Effector CD4-positive, alpha-beta T cell (primary cell): ENCODE data around the gene ZNF827.

Source experiments
- DNase-seq: peaks from one replicate; pipeline ENCODE4 v3.0.0-alpha.2; 2020

The ZNF827 gene

GRCh38 chr4:145934434-145935047, 4.1 kb downstream of the ZNF827 start:
- no peak for DNase-seq

- no peak for DNase-seq
These were observed 5.5 kb downstream of the ZNF827 start for GRCh38 chr4:145933134-145933533.

GRCh38 chr4:145931403-145931802, 7.2 kb downstream of the ZNF827 start:
- no peak for DNase-seq

GRCh38 chr4:145930592-145930991, 8.0 kb downstream of the ZNF827 start:
- DNase-seq: no peak

GRCh38 chr4:145929415-145930178, 9.0 kb downstream of the ZNF827 start:
- no peak for DNase-seq

GRCh38 chr4:145928748-145929147, 9.9 kb downstream of the ZNF827 start:
- no peak for DNase-seq

GRCh38 chr4:145927030-145927429, 11.6 kb downstream of the ZNF827 start:
- no peak for DNase-seq

GRCh38 chr4:145921231-145921630, 17.4 kb downstream of the ZNF827 start:
- no peak for DNase-seq

- DNase-seq: no peak
These were observed 18.4 kb downstream of the ZNF827 start for GRCh38 chr4:145920205-145920604.

GRCh38 chr4:145912376-145912775, 26.2 kb downstream of the ZNF827 start:
- DNase-seq: no peak

- no peak for DNase-seq
These were observed 28.9 kb downstream of the ZNF827 start for GRCh38 chr4:145909773-145910172.

GRCh38 chr4:145909281-145909715, 29.3 kb downstream of the ZNF827 start:
- no peak for DNase-seq

GRCh38 chr4:145907812-145908211, 30.8 kb downstream of the ZNF827 start:
- DNase-seq: no peak

- DNase-seq: no peak
These were observed 31.2 kb downstream of the ZNF827 start for GRCh38 chr4:145907390-145907789.

- no peak for DNase-seq
These were observed 34.0 kb downstream of the ZNF827 start for GRCh38 chr4:145904413-145905177.

GRCh38 chr4:145902522-145902921, 36.1 kb downstream of the ZNF827 start:
- no peak for DNase-seq

GRCh38 chr4:145899886-145900460, 38.6 kb downstream of the ZNF827 start:
- no peak for DNase-seq

GRCh38 chr4:145898926-145899531, 39.6 kb downstream of the ZNF827 start:
- DNase-seq: no peak

- no peak for DNase-seq
These were observed 40.2 kb downstream of the ZNF827 start for GRCh38 chr4:145898466-145898865.

- DNase-seq: no peak
These were observed 43.6 kb downstream of the ZNF827 start for GRCh38 chr4:145895056-145895455.

- DNase-seq: no peak
These were observed 46.7 kb downstream of the ZNF827 start for GRCh38 chr4:145891958-145892357.

GRCh38 chr4:145890689-145891088, 47.9 kb downstream of the ZNF827 start:
- DNase-seq: no peak

- DNase-seq: no peak
These were observed 50.2 kb downstream of the ZNF827 start for GRCh38 chr4:145888393-145888792.
